Stimulated activated CD4-positive, alpha-beta T cell treated with anti-CD3 and anti-CD28 coated beads, Interleukin-2, amount 100 ng/mL, for 48 hours (primary cell): ENCODE results near the gene FGF21.
"Not testable (repeated sequence)": the region's sequence is repeated elsewhere in the genome, so short reads cannot be mapped to it uniquely, and the experiment has no call there.

Experiments
- DNase-seq, 2 donors: peaks; one replicate each; pipeline ENCODE4 v3.0.0-alpha.2; 2020

Gene FGF21, protein sequence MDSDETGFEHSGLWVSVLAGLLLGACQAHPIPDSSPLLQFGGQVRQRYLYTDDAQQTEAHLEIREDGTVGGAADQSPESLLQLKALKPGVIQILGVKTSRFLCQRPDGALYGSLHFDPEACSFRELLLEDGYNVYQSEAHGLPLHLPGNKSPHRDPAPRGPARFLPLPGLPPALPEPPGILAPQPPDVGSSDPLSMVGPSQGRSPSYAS

DNA sequence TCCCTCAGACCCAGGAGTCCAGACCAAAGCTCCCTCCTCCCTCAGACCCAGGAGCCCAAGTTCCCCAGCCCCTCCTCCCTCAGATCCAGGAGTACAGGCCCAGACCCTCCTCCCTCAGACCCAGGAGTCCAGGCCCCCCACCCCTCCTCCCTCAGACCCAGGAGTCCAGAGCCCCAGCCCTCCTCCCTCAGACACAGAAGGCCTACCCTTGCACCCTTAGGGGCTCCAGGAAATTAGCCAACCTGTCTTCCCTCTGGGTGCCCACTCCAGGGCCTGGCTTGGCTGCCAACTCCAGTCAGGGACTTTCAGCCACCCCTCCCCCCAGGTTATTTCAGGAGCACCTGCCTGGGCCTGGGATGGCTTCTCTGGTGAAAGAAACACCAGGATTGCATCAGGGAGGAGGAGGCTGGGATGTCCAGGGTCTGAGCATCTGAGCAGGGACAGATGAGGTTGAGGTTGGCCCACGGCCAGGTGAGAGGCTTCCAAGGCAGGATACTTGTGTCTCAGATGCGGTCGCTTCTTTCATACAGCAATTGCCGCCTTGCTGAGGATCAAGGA lies at the start of gene FGF21:
TSS of gene FGF21 (plus strand) at position 441 of the 558 bp plus-strand sequence. CDS start 713 bp downstream, outside the sequence.
- DNase-seq, result no peak

DNA sequence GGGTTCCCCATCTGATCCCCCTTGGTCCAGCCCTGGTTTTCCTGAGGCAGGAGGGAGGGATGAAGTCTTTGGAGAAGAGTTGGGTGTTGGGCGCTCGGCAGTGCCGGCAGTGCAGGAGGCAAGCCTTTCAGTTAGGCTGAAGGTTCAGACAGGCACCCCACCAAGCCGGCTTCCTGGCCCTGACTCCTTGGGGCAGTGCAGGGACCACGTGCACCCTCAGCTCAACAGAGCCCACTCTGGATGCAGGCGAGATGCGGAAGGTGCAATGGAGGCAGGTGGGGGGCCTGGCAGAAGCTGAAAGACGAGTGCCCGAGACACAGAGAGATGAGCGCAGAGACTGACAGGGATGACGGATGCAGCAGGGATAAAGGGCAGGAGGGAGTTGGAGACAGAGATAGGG lies 46.9 kb upstream of the FGF21 start:
- DNase-seq, result no peak

DNA sequence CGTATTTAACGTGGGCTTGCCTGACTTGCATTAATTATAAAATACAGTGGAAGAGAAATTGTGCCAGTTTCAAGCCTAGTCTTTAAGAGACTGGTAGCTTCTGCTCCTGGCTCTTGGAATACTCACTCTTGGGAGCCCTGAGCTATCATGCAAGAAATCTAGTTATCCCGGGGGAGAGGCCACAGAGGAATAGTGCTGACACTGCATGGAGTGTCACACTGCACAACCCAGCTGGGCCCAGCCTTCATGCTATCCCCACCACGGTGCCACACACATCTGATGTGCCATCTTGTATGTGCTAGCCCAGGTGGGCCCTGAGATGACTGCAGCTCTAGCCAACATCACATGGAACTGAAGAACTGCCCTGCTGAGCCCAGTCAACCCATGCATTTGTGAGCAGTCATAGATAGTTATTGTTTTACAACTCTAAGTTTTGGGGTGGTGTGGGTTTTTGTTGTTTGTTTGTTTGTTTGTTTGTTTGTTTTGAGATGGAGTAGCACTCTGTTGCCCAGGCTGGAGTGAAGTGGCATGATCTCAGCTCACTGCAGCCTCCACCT lies 44.1 kb upstream of the FGF21 start:
- DNase-seq, result no peak

DNA sequence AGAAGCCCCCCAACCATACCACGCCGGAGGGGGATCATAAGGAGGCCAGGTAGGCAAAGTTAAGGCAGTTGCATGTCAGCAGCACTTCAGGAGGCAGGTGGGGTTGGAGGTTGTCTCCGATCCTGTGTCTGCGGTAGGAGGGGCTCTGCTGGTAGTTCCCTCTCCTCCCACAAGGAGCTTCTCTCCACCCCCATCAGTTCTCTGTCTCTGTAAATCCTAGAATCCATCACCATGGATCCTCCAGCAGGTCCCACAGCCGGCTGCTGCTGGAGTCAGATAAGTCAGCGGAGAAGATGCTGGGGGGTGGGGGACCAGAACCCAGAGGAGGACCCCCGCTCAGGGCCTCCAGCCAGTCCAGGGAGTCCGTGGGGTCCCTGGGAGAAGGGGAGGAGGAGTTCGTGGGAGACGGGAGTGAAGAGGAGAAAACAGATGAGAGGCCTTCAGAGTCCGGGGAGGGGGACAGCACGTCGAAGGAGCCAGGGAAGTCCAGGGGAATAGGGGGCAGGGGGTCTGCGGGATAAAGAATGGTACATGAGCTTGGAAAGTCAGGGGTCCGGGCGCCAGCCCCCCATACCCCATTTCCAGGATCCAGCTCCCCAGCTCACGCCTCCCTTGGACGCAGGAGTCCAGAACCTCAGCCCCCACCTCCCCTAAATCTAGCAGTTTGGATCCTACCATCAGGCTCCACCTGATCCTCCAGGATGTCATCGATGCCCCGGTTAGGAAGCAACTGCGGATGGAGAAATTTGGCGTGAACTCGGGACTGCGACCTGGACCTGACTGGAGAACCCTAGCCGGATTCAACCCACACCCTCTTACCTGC lies 42.1 kb upstream of the FGF21 start:
- no peak for DNase-seq

DNA sequence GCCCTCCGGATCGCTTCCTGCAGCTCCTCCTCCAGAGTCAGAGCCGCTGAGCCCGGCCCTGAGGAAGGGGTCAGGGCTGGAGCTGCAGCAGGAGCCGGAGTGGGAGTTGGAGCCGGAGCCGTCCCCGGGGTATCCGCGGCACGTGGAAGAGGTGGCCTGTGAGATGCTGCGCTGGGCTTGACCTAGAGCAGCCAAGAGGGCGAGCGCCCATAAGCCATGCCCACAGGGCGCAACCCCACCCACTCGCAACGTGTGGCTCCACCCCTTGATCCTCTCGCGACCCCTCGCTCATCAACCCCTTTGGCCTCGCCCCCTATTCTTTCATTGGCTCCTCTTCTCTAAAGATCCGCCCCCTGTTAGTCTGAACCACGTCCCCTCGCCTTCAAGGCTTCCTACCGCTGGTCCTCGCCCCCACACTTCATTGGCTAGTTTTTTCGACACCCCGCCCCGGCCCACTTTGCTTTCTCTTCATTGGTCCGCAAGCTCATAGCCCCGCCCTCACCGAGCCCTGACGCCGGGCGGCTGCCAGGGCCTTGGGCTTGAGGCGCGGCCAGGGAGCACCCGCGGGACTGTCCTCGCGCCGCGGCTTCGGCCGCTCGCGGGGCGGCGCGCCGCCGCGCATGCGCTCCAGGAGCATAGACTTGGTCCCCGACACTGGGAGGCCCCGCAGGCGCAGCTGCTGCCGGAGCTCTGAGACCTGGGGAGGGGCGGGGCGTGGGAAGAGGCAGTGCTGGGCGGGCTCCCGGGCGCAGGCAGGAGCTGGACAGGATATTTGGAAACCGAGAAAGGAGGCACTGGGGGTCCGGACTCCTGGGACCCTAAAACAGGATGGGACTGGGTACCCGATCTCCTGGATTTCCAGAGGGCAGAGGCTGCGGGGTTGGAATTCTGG lies 41.2 kb upstream of the FGF21 start:
- peak; percentile 95 for DNase-seq

DNA sequence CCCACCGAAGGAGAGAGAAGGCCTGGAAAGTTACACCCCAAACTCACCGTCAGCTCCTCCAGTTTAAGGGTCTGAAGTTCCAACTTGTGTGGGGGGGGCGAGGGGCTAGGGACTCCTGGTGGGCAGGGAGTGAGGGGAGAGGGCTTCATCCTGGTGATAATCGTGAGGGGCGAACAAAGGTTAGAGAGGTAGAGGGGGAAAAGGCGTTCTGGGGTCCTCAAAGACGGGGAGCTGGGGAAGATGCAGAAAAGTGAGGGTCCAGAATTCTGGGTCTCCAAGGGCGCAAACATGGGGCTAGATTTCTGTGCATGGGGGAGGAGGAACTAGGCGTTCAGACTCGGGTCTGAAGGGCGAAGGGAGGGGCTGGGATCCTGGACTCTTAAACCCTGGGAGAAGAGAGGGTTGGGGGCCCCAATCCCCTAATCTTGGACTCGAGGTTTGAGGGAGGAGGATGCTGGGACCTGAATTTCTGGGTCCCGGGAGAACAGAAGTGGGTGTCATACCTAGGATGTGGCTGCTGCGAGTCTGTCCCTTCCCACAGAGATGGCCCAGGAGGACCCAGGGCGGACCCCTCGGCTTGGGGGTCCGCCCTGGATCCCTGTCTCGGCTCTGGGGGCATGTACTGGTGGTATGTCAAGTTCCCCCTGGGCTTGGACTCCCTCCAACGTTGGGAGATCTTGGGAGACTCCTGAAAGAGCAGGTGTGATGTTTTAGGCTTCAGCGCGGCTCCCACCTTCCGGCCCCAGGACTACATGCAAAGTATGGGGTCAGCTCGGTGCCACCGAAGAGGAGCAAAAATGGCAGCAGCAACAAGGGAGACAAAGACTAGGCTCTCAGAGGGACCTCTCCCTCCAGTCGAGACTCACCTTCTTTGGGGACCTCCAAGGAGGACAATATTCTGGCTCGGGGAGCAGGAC lies 40.3 kb upstream of the FGF21 start:
- no peak for DNase-seq

DNA sequence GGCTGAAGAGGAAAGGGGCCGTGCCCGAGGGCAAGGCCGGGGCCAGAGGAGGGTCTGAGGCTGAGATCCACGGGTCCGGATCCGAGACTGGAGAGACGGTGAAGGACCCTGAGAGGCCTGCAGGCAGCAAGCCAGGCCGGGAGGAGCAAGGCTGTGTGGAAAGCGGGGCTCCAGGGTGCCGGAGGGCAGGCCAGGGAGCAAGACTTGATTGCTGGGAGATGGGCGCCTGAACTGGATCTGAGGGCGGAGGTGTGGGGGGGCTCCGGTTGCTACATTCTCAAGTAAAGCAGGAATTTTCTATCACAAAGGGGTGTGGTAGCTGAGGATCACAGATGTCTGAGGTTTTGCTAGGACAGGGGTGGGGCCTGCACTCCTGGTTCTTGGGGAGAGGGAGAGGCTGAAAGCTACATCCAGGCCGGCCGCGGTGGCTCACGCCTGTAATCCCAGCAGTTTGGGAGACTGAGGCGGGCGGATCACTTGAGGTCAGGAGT lies 39.6 kb upstream of the FGF21 start:
- no peak for DNase-seq

DNA sequence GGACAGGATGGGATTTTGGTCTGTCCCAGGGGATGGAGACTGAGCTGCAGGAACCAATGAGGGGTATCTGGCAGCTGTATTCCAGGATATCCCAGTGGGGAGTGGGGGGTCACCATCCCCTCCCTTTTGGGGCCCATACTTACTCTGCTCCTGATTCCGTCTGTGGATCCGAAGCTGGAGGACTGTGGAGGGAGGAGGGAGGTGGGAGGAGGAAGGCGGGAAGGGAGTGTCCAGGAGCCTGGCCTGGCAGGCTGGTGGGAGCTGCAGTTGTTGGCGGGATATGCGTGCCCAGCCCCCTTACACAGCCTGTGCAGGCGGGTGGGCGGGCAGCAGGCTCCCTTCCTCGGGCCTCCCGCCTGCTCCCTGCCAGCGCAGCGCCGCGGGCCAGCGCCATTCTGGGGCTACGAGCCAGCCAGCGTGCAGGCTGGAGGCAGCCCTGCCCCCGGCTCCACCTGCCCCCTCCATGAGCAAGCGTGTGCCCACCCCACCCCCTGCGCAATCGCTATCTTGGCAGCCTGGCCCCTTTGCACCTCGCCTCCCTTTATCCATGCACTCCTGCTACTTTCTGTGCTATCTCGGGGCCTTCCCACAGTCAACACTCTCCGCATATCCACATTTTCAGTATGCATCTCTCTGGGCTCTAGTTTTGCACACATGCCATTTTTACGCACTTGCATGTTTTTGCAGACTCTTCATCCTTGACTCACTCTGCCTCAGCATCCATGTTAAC lies 38.6 kb upstream of the FGF21 start:
- no peak for DNase-seq

DNA sequence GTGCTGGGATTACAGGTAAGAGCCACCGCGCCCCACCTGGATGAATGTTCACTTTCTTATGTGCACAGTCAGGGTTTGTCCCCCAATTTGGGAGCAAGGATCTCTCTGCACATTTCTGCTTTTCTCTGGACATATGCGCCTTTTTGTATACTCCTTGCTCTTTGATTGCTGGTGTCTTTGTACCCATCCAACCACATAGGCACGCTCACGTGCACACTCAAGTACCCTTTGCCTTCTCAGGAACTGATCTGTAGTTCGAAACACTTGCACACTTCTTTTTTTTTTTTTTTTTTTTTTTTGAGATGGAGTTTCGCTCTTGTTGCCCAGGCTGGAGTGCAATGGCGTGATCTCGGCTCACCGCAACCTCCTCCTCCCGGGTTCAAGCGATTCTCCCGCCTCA lies 37.2 kb upstream of the FGF21 start:
- not testable (repeated sequence) for DNase-seq

DNA sequence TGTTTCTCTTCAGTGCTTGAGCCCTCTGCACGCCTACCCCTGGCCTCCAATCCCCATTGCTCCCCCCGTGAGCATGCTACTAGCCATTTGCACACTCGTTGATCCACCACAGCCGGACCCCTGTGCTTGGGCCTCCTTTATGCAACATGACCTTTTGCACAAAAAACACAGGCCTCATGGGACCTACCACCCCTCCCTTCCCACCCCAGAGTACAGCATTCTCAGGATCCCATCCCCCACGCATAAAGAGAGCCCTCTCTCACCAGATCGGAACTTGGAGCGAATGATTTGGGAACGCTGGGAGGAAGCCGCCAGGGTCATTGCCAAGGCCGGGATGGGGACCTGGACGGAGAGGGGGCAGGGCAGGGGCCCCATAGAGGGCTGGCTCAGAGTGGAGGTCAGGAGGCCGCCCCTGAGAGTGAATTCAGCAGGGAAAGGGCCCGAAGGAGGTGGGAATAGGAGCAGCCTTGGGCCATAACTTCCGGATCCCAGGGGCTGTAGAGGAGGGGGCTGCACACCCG lies 36.6 kb upstream of the FGF21 start:
- DNase-seq, result no peak

DNA sequence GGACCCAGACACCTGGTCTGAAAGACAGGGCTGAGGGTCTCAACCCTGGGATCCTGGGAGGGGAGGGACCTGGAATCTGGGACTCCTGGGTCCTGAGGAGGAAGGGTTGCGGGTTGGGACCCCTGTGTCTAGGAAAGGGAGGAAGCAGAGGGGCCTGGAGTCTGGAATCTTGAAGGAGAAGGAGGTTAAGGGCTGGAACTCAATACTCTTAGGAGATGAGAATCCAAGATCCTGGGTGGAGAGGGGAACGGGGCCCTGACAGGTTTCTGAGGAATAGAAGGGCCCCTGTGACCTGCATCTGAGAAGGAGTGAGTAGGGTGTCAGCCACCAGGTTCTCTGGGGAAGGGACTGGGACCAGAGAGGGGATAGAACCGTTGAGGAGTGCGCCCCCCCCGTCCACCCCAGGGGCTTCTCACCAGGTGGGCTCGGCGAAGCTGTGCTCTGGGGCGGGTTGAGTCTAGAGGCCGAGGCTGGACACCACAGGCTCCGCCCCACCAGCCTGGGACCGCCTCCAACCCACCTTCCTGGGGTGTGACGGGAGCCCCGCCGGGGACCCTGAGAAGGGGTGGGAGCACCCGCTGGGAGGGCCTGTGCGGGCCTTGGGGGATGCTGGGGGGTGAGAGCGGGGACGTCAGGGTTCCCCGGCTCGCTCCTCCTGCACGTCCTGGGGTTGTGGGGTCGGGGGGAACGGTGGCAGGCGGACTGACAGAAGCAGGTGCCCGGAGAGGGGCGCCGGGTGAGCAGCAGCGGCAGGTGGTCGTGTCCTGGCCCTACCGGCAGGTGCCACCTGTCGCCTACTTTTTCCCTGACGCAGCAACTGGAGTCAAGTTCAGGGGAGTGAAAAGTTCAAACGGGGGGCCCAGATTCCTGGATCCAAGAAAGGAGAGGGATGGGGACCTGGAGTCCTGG lies 35.8 kb upstream of the FGF21 start, which contains the start of gene MAMSTR:
TSS of gene MAMSTR (minus strand) at position 463 of the 909 bp plus-strand sequence. CDS start 694 bp downstream, outside the sequence.
- DNase-seq, result no peak

DNA sequence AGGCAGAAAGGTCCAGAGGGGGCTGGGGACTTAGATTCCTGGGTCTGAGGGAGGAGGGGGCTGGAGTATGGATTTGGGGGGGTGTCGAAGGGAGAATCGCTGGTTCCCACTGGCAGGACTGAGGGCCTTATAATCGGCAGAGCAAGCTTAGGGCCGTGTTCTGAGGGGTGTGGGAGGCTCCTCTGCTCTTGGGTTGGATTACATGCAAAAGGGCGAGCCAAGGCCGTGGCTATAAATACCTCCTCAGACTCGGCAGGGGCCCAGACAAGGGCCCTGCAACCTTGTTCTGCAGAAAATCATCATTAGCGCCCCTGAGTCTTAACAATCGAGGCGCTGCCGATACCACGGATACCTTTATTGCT lies 35.1 kb upstream of the FGF21 start:
- DNase-seq, result no peak

DNA sequence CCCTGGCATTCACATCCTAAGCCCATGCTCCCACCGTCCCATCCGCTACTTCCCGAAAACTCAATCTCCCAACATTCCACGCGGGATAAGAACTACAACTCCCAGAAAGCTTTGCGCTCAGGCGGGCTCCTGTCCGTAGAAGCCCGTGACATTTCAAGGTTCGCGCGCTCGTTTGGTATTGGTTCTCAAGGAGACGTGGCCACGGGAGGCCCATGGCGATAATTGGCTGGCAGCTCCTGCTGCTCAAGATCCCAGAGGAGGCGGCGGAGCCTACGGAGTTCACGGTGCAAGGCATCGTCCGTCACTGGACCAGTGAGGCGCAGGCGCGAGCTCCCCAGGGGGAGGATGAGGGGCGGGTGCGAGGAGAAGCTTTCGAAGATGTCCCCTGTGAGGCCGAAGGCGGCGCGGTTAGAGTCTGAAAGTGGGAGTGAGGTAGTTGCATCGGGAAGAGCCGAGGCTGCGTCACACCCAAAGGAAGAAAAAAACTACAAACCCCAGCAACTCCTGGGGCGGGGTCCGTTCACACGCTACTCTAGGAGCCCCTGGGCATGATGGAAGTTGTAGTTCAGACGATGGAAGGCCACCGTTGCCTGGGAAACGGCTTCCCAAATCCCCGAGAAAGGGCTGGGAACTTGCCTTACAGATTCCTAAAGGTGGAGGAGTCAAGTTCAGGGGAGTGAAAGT lies 34.6 kb upstream of the FGF21 start:
- DNase-seq, result peak; percentile 82 to 86

DNA sequence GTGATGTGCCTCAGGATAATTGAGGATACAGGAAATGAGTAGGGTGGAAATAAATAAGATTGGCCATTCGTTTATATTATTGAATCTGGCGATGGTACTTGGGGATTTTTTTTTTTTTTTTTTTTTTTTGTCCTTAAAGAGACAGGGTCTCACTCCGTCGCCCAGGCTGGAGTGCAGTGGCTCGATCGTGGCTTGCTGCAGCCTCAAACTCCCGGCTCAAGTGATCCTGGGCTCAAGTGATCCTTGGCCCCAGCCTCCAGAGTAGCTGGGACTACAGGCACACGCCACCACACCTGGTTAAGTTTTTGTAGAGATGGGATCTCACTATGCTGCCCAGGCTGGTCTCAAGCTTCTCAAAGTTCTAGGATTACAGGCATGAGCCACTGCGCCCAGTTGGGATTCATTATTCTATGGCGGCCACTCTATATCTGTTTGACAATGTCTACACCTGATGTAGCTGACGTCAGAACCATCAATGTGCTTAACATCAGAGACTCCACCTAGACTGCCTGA lies 33.1 kb upstream of the FGF21 start:
- DNase-seq, result no peak

DNA sequence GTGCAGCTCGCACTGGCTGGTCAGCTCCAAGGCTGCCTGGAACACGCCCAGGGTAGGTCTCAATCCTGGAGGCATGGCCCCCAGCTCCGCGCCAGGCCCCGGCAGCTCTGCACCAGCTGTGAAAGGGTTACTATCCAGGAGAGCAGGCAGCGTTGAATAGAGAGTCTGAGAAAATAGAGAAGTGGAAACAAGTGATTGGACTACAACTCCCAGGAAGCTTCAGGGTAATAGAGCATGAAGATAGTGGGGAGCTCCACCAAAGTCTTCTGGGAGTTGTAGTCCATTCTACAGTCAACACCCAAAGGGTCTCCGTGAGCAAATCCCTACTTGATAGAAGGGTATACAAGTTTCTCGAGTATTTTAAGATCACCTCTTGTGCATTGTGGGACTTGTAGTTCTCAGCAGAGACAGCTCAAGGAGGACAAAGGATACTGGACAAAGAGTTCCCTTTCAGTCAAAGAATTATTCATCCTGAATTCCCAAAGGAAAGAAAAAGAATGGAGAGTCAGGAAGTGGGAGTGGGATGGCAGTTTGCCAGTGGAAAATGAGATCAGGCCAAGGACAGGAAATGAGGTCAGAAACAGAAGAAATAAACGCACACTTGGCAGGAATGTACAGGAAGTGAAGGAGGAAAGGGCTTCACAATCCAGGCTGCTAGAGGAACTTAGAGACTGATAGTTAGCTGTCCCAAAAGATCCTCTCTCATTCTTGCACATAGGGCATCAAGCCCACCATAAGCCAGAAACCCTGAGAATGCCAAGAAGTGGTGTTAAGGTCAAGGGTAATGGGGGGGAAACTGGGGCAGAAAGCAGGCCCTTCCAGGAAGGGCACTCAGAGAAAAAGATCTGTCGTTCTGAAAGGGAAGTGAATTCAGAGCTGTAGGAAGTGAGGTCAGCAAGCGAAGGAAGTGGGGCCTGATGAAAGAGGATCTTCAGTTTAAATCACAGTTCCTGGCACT lies 30.2 kb upstream of the FGF21 start:
- DNase-seq, result no peak

DNA sequence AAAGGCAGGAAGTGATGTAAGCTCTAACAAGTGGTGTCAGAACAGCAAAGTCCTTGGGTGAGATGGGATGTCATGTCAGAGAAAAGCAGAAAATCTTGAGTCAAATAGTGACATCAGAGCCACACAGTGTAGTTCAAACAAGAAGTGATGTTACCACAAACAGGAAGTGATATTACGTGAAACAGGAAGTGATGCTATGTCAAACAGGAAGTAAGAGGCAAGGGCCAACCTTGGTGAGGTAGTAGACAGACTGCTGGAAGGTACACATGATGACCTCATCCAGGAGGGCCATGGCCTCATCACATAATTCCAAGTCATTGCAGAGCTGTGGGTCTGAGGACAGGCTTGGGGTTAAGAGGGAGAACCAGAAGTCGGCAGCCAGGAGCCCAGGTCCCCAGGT lies 28.8 kb upstream of the FGF21 start:
- no peak for DNase-seq
